G401 (cell line): ENCODE results near the gene EGLN2. TPM values are rescaled to one million over a fixed set of nuclear protein-coding genes. Genes with fewer than 3 reads are reported as not detected.
"Not testable (repeated sequence)": the region's sequence is repeated elsewhere in the genome, so short reads cannot be mapped to it uniquely, and the experiment has no call there.

Experiments
- DNase-seq: peaks from one replicate; pipeline ENCODE4 v3.0.0-alpha.2; 2015; ENCODE audit warnings: low spot score
- in situ Hi-C: cut with HindIII; loops from 2 replicates; pipeline ENCODE4 v1.10.0; 2016; ENCODE audit warnings: low sequenced_read_pairs, mixed read lengths
- total RNA-seq: library from RNA; depleted of rRNA; stranded (reverse); fragments of >200 nt; shearing (Covaris generic); gene quantifications from 2 replicates; pipeline ENCODE4 v1.2.3, GENCODE V29; 2014

EGLN2 gene
- total RNA-seq, 1 experiment from 2014 or later, result 117 TPM

DNA sequence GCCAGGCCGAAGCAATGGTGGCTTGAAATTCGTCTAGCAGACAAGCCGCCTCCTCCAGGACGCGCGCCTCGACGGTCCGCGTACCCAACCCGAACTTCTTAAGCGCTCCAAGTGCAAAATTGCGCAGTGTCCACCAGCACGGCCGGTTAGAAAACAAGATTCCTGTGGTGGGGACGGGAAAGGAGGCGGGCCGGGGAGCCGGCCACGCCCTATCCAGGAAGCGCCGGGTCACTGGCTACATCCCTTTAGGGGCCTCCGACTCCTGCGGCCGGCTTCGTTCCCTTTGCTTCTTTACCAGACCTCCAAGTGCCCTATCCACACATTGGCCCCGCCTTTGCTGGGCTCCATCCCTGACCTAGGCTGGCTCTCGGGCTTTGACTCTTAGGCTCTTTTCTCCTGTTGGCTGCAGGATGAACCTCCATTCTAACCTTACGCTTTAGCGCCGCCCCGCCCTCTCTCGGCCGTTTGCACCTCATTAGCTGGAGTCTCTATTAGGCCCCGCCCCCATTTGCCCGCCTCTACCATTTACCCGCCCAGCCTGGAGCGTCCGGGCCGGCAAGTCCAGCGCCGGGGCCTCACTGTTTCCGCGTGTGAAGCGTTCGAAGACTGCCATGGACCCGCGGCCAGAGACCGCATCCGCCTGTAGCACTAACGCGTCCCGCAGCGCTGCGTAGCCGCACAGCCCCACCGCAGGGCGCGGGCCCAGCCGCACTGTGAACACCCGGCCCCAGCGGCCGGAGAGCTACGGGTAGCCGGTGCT is 11.8 kb downstream of the EGLN2 start:
- DNase-seq, result peak; percentile 84
- in situ Hi-C loops, result not testable (repeated sequence)

DNA sequence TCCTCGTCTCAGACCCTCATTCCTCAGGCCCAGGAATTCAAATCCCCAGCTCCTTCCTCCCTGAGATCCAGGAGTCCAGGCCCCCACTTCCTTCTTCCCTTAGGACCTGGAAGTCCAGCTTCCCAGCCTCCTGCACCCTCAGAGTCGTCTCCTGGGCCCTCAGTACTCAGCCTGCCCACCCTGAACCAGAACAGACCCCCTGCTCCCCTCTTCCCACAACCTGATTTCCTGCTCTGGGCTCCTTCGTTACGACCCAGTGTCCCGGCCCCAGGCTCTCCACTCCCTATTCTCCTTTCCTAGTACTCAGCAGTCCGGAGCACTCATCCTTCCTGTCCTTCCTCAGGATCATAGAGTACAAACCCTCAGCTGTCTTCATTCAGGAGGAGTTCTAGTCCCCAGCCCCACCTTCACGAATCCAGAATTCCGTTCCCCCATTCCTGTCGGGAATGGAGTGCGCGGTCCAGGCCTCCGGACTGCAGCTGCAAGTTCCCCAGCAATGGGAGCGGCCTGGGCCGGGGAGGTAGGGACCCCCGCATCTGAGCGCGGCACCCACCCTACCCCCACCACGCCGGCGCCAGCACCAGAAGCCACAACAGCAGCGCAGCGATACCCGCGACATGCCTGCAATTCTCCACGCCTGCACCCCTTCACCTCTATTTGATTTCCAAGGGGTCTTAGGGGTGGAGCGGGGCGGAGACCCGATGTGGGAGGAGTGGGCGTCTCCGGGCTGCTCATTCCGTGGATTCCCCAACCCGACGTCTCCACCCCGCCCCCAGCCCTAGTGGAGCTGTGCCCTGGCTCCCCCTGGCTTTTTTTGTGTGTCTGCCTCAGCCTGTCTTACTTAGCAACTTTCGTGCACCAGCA is 12.7 kb downstream of the EGLN2 start:
- in situ Hi-C loops, result no loop called here
- peak; percentile 15 for DNase-seq

DNA sequence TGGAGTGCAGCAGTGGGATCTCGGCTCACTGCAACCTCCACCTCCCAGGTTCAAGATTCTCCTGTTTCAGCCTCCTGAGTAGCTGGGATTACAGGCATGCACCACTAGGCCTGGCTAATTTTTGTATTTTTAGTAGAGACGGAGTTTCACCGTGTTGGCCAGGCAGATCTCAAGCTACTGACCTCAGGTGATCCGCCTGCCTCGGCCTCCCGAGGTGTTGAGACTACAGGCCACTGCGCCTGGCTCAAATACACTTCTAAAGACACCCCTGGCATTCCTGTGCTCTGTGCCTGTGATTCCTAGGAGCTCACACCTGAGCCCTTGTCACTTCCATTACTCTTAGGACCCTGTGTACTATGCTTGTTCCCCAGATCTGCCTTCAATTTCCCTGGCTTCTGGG is 13.6 kb downstream of the EGLN2 start:
- DNase-seq, in situ Hi-C loops: not testable (repeated sequence)

DNA sequence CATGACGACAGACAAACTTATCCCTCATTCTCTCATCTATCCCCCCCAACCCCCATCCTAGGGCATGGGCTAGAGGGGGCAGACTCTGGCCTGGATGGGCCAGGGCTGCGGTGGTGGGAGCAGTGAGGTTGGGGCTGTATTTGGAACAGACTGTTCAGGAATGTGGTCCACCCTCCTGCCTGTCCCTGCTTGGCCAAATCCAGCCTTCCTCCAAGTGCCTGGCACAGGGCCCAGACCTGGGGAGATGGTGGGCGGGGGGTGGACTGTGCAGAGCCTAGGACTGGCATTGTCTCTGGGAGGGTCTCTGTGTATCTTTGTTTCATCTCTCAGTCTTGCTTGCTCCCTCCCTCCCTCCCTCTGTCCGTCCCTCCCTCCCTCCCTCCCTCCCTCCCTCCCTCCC is 14.2 kb downstream of the EGLN2 start:
- in situ Hi-C loops, result no loop called here
- no peak for DNase-seq

DNA sequence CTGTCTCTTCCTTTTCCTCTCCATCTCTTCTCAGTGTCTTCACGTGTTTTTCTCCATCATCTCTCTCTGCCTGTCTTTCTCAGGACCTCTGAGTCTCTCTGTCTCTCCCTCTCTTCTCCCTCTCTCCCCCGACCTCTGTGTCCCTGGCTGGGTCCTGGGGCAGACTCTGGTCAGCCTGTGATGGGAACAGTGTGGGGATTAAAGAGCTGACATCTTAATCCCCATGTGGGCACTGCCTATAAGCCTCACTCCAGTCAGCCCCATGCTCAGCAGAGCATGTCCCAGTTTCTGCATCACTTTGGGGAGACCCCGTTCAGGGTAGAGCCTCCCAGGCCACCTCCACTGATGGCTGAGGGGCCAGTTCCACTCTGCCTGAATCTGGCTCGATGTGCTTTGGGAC is 16.2 kb downstream of the EGLN2 start:
- in situ Hi-C loops, result no loop called here
- DNase-seq, result no peak

DNA sequence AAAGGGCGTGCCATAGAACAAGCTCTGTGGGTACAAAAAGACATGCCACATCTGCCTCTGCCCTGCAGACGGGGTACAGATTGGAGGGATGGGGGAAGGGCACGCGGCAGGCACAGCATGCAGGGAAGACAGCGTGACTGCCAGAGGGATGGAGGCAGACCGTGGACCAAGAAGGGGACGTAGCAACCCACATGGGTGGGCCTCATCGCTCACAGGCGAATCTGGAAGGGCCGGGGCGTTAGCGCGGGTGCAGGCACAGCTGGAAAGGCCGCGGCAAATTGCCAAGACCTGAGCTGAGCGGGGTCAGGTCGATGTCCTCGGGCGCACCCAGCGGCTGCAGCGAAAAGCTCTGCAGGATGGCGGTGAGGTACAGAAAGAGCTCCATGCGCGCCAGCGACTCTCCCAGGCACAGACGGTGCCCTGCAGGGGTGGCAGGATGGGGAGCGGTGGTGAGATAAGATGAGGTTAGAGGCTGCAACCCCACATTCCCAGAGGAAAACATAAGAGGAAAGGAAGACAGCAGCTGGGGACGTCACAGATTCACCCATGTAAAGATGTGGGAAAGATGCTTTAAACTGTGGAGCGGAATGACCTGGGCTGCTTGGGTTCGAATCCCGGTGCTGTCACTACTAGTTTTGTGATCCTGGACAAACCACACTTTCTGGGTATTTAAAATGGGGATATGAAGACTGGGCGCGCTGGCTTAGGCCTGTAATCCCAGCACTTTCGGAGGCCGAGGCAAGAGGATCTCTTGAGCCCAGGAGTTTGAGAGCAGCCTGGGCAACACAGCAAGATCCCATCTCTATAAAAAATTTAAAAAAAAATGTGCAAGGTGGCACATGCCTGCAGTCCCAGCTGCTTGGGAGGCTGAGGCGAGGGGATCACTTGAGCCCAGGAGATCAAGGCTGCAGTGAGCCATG is 19.7 kb downstream of the EGLN2 start:
- peak; percentile 49 for DNase-seq
- in situ Hi-C loops, result not testable (repeated sequence)

DNA sequence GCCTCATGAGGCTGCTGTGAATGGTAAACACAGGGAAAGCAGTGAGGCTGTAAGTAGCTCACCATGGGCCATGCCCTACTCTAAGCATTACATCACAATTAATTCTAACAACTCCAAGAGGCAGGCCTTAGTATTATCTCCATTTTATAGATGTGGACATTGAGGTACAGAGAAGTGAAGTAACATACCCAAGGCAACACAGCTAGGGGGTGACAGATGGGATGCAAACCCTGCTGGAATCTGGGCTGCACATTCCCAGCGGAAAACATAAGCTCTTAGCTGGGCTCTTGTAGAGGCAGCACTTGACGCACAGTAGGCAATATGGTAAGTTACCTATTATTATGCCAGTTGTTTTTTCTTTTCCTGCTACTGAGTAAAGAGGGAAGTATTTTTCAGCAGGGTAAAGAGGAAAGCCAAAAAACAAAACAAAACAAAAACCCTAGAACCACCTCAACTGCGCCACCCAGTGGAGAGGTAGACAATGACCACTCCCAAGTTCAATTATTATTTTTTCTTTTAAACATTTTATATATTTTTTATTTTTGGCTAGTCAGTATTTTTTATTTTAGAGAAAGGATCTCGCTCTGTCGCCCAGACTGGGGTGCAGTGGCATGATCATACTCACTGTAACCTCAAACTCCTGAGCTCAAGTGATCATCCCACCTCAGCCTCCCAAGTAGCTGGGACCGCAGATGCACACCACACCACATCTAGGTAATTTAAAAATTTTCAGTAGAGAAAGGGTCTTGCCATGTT is 20.7 kb downstream of the EGLN2 start:
- in situ Hi-C loops, result not testable (repeated sequence)
- DNase-seq, result peak; percentile 65

DNA sequence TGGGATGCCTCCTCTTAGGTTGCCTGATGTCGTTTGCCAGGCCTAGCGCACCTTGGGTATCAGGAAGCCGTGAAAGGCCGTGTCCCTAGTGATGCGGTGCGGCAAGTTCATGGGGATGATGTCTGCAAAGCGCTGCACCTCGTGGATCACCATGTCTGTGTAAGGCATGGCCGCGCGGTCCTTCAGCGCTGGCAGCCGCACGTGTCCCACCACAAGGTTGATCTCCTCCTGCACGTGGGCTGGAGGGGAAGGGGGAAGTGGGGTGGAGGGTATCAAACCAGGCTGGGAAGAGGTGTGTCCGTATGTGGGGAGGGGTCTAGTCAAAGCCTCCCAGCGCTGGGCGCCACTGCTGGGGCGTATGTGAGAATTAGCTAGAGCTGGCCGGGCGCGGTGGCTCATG is 23.2 kb downstream of the EGLN2 start:
- no peak for DNase-seq
- in situ Hi-C loops, result no loop called here

DNA sequence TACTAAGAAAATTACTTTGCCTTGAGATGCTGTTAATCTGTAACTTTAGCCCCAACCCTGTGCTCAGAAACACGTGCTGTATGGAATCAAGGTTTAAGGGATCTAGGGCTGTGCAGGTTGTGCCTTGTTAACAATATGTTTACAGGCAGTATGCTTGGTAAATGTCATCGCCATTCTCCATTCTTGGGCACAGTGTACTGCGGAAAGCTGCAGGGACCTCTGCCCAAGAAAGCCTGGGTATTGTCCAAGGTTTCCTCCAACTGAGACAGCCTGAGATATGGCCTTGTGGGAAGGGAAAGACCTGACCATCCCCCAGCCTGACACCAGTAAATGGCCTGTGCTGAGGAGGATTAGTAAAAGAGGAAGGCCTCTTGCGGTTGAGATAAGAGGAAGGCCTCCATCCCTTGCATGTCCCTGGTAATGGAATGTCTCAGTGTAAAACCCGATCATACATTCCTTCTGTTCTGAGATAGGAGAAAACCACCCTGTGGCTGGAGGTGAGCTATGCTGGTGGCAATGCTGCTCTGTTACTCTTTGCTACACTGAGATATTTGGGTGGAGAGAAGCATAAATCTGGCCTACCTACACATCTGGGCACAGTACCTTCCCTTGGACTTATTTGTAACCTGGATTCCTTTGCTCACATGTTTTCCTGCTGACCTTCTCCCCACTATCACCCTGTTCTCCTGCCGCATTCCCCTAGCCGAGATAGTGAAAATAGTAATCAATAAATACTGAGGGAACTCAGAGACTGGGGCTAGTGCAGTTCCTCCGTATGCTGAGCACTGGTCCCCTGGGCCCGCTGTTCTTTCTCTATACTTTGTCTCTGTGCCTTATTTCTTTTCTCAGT is 23.9 kb downstream of the EGLN2 start:
- peak; percentile 25 for DNase-seq
- in situ Hi-C loops, result not testable (repeated sequence)

DNA sequence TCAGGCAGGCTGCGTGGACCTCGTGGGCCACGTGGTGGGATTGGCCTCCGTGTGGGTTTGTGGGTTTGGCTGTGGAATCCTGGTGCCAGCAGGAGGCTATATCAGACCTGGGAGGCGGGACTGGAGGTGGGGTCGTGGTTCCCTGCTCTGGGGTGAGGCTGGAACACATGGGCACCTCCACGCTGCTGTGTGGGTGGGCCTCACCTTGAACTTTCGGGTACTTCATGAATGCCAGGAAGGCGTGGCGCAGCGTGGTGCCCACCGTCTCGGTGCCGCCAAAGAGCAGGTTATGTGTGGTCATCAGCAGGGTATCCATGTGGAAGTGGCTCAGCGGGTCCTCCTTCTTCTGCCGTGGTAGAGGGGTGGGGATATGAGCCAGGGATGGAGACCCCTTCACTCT is 25.9 kb downstream of the EGLN2 start:
- DNase-seq, result not testable (repeated sequence)

DNA sequence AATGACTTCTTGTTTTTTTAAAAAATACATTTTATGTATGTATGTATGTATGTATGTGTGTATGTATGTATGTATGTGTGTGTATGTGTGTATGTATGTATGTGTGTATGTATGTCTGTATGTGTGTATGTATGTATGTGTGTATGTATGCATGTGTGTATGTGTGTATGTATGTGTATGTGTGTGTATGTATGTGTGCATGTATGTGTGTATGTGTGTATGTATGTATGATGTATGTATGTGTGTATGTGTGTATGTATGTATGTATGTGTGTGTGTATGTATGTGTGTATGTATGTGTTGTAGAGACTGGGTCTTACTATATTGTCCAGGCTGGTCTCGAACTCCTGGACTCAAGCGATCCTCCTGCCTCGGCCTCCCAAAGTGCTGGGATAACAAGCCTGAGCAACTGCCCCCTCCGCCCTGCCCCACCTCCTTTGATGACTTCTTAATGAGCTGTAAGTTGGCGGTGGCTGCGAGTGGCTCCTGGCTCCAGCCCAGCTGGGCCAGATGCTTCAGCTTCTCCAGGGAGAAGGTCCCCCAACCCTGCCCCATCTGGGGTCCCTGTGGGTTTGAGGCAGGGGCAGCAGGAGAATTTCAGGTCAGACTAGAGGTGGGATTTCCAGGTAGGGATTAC is 26.6 kb downstream of the EGLN2 start:
- DNase-seq, in situ Hi-C loops: not testable (repeated sequence)

More for the DNA sequence above, 25.9 kb downstream of the EGLN2 start:
- in situ Hi-C loops, result not testable (repeated sequence)

DNA sequence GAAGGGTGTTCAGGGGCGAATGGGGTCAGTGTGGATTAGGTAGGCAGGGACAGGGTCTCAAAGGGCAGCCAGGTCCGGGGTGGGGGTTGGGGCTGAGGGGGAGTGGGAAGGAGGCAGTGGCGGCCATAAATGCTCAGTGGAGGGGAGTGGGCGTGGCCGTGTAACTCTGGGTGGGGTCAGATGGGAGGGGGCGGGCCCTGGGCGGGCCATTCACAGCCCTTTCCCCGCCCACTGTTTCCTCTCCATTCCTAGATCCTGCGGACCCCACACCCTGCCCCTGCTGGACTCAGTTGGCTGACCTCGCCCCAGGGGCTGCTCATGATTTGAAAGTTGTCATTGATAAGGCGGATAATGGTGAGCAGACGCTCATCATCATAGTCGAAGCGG is 27.3 kb downstream of the EGLN2 start:
- DNase-seq, in situ Hi-C loops: not testable (repeated sequence)

DNA sequence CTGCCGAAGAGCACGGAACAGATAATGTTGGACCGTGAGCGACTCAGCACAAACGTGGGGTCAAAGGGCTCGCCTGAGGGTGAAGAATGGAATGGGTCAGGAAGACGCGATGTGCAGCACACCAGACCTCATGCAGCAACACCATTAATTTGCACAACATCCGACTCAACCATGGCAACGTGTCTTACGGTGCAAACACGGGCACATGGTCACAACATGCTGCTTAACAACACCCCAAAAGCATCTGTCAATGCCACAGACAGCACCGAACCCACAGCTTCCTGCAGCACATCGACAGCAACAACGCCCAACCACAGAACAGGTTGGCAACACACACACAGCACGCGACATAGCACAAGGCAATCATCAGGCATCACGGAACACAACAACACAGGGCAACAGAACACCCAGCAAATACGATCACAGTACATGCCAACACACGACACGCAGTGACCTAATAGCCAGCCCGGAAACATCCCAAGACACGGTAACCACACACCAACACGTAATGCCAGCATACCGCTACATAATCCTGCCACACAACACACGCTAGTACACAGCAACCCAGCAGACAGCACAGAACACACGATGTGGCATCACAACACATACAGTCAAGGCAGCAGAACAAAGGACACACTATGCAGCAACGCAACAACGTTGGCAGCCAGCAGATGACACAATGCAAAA is 27.9 kb downstream of the EGLN2 start:
- in situ Hi-C loops, DNase-seq: not testable (repeated sequence)

DNA sequence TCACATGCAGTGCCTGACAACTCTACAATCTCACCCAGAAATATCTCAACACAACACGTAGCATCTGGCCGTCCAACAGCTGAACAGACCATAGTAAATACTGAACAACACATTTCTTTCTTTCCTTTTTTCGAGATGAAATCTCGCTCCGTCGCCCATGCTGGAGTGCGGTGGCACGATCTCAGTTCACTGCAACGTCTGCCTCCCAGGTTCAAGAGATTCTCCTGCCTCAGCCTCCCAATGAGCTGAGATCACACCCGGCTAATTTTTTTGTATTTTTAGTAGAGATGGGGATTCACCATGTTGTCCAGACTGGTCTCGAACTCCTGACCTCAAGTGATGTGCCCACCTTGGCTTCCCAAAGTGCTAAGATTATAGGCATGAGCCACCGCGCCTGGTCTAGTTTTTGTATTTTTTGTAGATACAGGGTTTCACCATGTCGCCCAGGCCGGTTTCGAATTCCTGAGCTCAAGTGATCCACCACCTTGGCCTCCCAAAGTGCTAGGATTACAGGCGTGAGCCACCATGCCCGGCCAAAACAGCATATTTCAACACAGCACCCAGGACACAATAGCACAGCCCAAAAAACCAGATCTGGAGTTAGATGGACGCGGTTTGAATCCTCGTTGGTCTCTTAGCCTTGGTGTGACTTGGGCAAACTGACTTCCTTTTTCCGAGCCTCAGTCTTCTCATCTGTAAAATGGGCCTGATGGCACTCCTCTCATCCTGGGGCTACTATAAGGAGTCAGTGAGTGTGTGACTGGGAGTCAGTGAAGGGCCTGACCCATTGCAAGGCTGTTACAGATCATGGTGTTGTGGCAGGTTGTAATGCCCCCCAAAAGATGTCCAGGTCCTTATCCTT is 28.6 kb downstream of the EGLN2 start:
- in situ Hi-C loops, result no loop called here
- no peak for DNase-seq

DNA sequence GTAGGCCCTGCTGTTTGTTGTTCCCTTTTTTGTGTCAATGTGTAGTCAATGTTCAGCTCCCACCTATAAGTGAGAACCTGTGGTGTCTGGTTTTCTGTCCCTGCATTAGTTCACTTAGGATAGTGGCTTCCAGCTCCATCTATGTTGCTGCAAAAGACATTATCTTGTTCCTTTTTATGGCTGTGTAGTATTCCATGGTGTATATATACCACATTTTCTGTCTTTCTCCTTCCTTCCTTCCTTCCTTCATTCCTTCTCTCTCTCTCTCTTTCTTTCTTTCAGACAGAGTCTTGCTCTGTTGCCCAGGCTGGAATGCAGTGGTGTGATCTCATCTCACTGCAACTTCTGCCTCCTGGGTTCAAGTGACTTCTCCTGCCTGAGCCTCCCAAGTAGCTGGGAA is 30.2 kb downstream of the EGLN2 start:
- in situ Hi-C loops, result no loop called here
- no peak for DNase-seq

DNA sequence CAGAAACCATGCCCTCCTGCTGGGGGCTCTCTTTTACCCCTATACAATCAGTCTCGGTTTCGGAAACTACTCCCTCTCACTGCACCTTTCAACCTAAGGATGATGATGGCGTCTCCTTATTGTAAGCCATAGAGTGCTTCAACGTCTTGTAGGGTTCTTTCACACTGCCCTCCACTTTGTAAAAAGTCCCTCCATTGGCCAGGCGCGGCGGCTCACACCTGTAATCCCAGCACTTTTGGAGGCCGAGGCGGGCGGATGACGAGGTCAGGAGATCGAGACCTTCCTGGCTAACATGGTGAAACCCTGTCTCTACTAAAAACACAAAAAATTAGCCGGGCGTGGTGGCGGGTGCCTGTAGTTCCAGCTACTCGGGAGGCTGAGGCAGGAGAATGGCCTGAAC is 31.8 kb downstream of the EGLN2 start:
- DNase-seq, in situ Hi-C loops: not testable (repeated sequence)
